Stimulated activated CD4-positive, alpha-beta T cell treated with anti-CD3 and anti-CD28 coated beads, Interleukin-15, amount 100 ng/mL, for 1 hour (primary cell): Measurements from ENCODE around the gene TTC28.

ENCODE experiments used
- DNase-seq, 2 donors: peaks; one replicate each; pipeline ENCODE4 v3.0.0-alpha.2; 2020; ENCODE audit warnings: low read depth in 1 of 2, low spot score in 1 of 2

Gene TTC28

DNA sequence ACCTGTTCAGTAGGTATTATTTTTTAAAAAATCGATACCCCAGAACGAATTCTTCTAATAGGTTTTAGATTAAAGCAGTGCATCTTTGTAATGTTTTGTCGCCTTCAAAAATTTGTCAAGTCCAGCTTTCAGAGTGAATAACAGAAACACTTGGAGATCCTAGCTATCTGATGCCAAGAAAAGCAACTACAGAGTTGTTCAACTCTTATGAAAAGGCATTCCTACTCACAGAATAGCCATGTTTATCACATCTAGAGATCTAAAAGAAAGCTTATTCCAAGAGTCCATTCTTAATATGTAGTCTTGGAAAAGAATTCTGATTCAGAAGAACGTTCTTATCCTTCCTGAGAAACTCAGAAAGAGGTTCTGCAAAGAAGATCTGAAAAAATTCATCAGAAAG is 268.5 kb downstream of the TTC28 start:
- no peak for DNase-seq

DNA sequence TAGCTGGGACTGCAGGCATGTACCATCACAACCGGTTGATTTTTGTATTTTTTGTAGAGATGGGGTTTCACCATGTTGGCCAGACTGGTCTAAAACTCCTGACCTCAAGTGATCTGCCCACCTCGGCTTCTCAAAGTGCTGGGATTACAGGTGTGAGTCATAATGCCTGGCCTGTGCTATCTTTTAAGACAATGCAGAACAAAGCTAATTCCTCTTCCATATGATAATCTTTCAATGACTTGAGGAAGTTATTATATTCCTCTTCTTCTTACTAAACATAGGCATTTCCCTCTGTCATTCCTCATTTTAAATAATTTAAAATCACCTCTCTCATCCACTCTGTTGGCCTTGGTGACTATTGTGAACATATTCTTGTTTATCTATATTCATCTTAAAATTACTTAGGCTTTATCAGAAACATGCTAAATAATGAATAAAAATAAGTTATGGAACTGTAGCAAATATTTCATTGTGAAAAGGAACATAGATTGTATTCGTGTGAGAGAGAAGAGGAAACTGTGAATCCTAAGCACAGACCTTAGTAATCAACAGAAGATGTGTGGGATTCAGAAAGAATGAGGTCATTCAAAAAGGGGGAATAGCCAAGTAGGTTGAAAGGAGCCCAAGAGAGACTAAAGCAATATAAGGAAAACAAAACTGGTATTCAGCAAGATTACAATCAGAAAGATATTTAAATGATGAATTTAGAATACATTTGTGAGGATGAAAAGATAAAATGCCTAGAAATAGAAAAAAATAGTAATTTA is 269.4 kb downstream of the TTC28 start:
- no peak for DNase-seq

- no peak for DNase-seq
Measured at GRCh38 chr22:28408709-28409108, 270.9 kb downstream of the TTC28 start.

DNA sequence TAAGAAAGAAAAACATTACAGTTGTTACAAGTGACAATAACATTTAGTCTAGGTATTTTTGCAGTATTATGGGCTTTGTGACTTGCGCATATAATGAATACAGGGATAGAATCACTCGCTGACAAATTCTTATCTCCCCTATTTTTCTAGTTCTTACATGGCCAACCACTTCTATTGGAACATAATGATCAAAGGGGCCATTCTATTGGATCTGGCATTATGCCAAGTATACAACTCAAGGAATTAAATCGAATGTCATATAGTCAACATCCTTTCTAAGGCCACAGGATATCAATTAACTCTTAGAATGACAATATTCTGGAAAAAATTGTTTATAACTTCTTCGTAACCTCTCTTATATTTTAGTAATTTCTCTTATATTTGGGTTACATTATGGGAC is 272.0 kb downstream of the TTC28 start:
- no peak for DNase-seq

DNA sequence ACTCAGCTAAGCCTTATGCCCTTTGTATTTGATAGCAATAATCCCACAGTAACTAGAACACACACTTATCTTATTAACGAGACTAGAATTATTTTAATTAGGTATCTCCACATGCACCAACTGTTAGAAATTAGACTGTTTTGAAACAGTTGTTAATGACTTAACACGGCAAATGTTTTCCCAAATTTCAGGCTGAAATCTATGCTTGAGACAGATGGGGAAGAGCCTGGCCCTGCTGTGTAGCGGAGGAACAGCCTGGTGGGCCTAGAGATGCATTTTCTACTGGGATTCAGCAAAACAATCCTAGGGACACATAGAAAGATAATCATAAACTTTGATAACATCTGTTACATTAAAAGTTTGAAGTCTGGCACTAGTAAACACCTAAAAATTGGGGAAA is 273.4 kb downstream of the TTC28 start:
- DNase-seq: no peak

DNA sequence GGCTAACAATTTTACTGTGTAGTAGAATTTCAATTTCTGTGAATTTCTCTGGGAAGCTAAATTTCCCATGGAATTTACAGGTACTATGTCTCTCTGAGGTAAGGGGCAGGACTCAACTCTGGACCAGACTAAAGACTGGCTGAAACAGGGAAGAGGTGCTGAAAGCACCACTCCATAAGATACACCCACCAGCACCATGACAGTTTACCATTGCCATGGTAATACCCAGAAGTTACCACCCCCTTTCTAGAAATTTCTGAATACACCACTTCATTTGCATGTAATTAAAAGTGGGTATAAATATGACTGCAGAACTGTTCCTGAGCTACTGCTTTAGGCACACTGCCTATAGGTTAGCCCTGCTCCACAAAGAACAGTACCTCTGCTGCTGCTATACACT is 274.1 kb downstream of the TTC28 start:
- DNase-seq: no peak

DNA sequence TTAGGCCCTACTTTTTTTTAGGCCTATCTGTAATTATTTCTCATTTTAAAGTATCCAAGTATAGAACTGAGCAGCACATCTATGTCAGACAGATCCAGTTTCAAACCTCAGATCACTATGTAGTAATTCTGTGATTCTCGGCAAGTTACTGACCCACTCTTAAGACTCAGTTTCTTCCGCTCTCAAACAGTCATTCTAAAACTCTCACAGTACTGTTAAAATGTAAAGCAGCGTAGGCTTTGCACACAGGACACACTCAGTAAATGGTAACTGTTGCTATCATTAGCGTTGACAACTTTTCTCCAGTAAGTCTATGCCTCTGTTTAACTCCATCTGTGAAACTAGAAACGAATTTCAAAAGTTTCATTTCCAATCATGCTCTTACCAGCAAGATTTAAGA is 277.1 kb downstream of the TTC28 start:
- no peak for DNase-seq

- no peak for DNase-seq
Measured at GRCh38 chr22:28402060-28402459, 277.6 kb downstream of the TTC28 start.

DNA sequence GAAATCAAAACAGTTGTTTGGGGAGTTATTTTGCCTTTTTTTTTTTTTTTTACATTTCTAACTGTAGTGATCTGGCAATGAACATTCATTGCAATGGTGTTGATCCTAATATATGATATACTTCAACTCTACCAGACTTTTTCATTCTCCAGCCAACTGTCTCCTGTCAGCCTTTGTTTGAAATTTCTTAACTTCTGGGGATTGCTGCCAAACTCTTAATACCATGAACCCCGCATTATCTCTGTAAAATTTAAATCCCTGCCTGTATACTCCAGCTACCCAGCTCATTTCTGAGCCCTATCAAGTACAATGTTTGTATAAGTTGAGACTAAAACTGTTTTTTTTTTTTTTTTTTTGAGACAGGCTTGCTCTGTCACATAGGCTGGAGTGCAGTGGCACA is 280.7 kb downstream of the TTC28 start:
- DNase-seq: no peak

DNA sequence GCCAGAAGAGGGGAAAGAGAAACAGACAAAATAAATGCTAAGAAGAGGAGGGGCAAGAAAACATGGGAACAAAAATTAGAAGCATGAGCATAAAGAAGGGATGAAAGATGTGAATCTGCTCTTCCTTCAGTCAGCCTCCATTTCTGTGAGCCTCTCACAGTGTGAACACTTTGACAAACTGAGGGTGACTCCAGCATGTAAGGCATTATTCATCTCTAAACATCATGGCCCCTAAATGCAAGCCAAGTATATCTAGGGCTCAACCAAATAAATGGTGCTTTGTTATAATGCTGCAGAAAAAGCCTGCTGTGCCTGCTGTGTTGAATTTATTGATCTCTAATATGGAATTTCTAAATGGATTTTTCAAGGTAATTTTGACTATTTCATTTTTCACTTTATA is 281.3 kb downstream of the TTC28 start:
- no peak for DNase-seq

- DNase-seq: no peak
Measured at GRCh38 chr22:28397306-28397705, 282.3 kb downstream of the TTC28 start.

DNA sequence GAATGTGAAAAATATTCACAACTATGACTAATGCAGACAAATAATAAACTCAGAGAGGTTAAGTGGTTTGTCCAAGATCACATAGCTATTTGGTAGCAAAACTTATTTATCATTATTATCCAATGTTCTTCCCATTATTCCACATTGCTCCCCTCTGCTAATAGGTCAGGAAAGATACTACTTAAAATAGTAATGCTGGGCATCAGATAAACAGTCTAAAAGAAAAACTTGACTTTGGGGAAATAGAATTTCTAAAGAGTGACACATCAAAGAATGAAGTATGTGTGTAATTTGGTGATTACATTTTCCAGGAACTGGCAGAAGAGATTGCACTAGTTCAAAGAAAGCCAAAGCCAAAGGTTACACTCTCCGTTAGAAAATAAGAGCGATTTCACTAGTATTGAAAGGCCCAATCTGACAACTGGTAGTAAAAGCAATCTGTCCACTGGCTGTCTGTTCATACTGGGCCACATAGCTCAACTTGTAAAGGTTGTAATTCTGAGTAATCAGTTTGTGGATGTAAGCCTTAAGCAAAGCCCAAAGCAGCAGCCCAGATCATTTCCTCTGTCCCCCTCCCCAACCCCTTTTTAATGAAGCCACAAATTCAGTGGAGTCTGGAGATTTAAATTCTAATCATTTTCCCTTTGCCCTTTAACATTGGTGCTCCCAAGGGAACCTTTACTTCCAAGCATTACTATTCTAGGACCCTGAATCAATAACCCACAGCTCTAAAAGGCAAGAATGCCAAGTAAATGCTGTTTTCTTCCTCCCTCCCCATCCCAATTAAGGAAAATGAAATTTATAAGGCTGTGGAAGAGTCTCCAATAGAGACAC is 283.5 kb downstream of the TTC28 start:
- DNase-seq: no peak

- DNase-seq: no peak
Measured at GRCh38 chr22:28395520-28395919, 284.1 kb downstream of the TTC28 start.

DNA sequence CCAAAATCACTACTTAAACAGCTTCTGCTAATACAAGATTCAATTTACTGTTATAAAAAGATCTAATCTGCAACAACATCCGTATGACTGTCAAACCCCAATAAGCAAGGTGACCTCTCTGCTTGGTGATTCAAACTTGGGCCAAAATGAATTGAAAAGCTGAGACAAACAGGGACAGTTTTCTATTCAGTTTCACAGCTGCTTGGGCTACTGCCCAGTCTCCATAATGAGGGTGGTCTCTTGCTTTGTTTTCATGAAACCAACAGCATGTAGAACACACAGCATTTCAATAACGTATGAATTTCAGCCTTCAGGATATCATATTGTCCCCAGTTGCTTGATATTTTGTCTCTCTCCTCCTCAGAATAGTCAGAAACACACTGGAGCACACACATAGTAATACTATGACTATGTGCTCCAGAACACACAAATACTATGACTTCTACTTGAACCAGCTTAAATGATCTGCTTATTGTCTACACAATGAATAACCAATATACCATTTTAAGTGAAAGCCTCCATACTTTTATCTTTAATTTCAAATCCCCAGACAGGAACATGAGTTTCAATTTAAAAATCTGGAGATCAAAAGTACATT is 285.0 kb downstream of the TTC28 start:
- no peak for DNase-seq

GRCh38 chr22:28381429-28382167 is 298.0 kb downstream of the TTC28 start:
- no peak for DNase-seq

DNA sequence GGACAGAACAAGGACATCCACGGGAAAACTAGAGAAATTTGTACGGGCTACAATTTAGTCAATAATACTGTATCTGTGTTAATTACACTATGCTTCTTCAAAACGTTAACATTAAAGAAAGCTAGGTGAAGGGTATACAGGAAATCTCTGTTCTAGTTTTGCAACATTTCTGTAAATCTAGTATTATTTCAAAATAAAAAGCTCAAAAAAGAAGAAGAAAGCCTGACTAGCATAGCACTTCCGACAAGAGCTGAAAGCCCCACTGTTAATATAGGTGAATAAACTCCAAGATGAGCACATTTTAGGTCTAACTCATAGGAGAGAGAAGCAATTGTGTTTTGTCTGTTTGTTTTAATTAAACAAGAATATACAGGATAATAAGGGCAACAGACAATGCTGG is 299.7 kb downstream of the TTC28 start:
- no peak for DNase-seq

GRCh38 chr22:28379075-28379779 is 300.4 kb downstream of the TTC28 start:
- no peak for DNase-seq

GRCh38 chr22:28375761-28376534 is 303.7 kb downstream of the TTC28 start:
- DNase-seq: no peak

- no peak for DNase-seq
Measured at GRCh38 chr22:28373831-28374230, 305.8 kb downstream of the TTC28 start.

DNA sequence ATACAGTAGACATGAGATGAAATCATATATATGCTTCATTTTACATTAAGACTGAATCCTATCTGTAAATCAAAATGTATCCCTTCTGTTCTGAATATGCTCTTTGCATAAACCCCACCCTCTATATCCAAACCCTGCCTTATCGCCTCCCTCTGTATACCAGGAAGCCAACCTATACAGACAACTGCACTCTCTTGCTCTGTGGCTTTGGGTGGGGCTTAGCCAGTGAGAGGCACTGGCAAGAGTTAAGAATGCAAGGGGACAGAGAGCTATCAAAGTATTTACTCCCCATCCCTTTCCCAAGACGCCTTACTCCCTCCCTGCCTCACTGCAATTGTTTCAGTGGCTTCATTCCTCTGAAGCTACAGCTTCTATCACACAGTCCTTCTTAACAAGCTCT is 309.8 kb downstream of the TTC28 start:
- no peak for DNase-seq
